ENCODE data around the gene KCNG2. TPM values are rescaled to one million over a fixed set of nuclear protein-coding genes. Genes with fewer than 3 reads are reported as not detected.

The KCNG2 gene
- polyA plus RNA-seq, 4 donors = 0.14 to 0.40 (median 0.28) TPM

DNA sequence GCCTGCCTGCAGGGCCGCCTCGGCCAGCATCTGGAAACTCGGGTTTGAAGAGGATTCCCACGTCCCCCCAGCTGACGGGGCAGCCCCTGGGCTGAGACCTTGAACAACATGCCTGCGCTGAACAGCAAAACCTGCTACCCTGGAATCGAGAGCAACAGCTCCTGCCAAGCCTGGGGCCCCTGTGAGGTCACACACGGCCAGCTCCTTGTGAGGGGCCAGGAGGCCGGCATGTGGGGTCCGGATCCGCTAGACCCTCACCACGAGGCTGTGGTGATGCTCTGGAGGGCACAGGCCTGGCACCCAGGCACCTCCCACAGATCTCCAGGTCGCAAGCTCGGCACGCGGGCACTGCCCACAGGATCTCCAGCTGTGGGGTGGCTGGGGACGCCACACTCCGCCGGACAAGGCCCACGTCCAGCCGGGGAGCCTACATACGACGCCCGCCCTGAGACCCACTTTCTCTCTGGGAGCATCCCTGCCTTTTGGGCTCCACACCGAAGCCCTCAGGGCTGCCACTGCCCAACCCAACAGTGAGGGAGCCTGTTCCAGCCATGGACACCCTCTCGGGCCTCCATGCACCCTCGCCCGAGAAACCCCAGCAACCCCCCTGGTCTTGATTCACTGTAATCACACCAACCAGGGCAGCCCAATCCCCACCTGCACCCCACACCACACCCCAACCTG lies 119.6 kb downstream of the KCNG2 start:
- no peak for DNase-seq (ENCODE audit: low read depth in 4 of 4, low spot score in 3 of 4)

DNA sequence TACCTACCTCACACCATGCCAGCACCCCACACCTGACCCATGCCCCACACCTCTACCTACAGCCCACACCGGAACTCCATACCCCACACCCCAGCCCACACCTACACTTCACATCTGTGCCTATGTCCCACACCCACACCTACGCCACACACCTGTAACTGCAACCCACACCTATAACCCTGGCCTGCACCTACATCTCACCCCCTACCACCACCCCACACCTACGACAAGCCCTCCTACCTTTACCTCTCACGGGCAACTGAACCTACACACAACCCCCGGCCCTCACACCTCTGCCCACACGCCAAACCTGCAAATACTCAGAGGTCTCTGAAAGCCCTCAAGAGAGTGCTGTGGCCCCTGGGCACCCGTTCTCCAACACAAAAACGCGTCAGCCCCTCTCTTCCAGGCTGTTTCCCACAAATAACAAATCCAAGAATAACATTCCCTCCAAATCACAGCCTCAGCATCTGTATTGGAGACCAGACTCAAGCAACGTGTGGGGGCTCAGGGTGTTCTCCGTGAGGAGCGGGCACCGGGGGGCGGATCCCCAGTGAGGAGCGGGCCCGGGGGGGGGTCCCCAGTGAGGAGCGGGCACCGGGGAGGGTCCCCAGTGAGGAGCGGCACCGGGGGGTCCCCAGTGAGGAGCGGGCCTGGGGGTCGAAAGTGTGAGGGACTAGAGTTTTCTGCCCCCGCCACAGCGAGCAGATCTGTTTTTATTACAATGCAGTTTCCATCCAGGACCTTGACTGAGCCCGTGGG lies 120.3 kb downstream of the KCNG2 start:
- no peak for DNase-seq (ENCODE audit: low read depth in 4 of 4, low spot score in 3 of 4)

DNA sequence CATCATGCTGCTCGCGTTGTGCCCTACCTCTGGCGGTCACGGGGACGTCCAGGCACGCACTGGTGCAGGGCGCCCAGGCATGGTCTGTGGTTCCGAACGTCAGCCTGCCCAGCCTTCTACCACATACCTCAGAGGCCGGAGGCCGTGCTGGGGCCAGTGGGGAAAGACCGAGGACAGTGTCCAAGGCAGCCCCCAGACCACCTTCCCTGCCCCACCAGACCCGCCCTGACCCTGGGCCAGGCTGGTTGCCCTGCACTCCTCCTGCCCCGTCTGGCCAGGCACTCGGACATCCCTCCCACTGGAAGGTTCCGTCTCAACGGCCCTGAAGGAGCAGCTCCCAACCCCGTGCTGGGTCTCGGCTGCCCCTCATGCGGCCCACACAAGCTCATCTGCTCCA lies 120.9 kb downstream of the KCNG2 start:
- no peak for DNase-seq (ENCODE audit: low read depth in 4 of 4, low spot score in 3 of 4)

- DNase-seq (ENCODE audit: low read depth in 4 of 4, low spot score in 3 of 4) = no peak
Measured at GRCh38 chr18:79919089-79919488, 121.4 kb downstream of the KCNG2 start.

DNA sequence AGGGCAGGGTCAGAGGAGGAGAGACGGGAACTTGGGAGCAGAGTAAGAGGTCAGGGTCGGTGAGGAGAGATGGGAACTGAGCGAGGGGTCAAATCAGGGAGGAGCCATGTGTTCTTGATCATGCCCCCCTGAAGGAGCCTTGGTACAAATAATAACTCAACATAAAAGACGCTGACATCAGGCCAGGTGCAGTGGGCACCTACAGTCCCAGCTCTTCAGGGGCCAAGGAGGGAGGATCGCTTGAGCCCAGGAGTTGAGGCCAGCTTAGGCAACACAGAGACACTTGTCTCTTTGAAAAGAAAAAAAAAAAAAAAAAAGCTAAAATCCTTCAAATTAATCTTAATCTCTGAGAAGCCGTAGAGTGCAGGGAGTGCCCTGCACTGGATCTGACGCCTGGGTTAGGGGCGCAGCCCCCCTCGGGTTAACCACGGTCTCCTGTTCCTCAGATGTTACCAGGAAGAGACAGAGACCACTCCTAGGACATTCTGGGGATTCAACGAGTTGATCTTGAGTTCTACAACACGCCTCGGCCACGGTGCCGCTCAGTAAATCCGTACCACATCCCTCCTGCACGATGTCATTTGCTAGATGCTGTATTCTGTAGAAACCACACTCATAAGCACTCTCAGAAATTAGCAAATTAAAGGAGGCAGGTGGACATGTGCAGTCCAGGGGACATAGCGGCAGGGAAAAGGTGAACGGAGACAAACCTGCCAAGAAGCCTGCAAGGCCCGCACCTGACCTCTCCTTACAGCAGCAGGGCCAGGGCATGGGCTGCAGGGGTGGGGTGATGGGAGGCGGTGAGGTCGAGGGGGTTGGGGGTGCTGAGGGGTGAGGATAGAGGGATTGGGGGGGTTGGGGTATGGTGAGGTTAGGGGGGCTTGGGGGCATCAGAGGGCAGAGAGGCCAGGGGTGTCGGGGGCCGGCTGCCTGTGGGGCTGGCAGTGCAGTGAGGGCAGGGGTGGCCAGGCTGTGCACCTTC lies 124.5 kb downstream of the KCNG2 start:
- DNase-seq (ENCODE audit: low read depth in 4 of 4, low spot score in 3 of 4) = no peak

- no peak for DNase-seq (ENCODE audit: low read depth in 4 of 4, low spot score in 3 of 4)
Measured at GRCh38 chr18:79922971-79923411, 125.3 kb downstream of the KCNG2 start.

- no peak for DNase-seq (ENCODE audit: low read depth in 4 of 4, low spot score in 3 of 4)
Measured at GRCh38 chr18:79923896-79924585, 126.3 kb downstream of the KCNG2 start.

- DNase-seq (ENCODE audit: low read depth in 4 of 4, low spot score in 3 of 4) = no peak
Measured at GRCh38 chr18:79924814-79925731, 127.3 kb downstream of the KCNG2 start.

GRCh38 chr18:79926306-79926705 lies 128.6 kb downstream of the KCNG2 start:
- no peak for DNase-seq (ENCODE audit: low read depth in 4 of 4, low spot score in 3 of 4)

GRCh38 chr18:79926715-79927606 lies 129.2 kb downstream of the KCNG2 start:
- no peak for DNase-seq (ENCODE audit: low read depth in 4 of 4, low spot score in 3 of 4)

GRCh38 chr18:79927607-79928562 lies 130.1 kb downstream of the KCNG2 start:
- DNase-seq (ENCODE audit: low read depth in 4 of 4, low spot score in 3 of 4) = no peak

GRCh38 chr18:79928563-79928960 lies 130.8 kb downstream of the KCNG2 start:
- no peak for DNase-seq (ENCODE audit: low read depth in 4 of 4, low spot score in 3 of 4)

- DNase-seq (ENCODE audit: low read depth in 4 of 4, low spot score in 3 of 4) = no peak
Measured at GRCh38 chr18:79930020-79930642, 132.4 kb downstream of the KCNG2 start.

GRCh38 chr18:79931475-79931874 lies 133.7 kb downstream of the KCNG2 start:
- DNase-seq (ENCODE audit: low read depth in 4 of 4, low spot score in 3 of 4) = no peak

DNA sequence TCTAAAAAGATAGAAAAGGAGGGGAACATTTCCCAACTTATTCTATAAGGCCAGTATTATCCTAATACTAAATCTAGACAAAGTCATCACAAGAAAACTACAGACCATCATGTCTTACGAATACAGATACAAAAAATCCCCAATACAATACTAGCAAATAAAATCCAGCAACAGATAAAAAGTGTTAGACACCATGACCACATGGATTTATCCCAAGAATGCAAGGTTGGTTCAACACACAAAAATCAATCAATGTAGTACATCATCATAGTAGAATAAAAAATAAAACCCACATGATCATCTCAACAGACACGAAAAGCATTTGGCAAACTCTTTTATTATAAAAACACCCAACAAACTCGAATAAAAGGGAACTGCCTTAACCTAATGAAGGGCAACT lies 135.2 kb downstream of the KCNG2 start:
- no peak for DNase-seq (ENCODE audit: low read depth in 4 of 4, low spot score in 3 of 4)

GRCh38 chr18:79933765-79934164 lies 136.0 kb downstream of the KCNG2 start:
- no peak for DNase-seq (ENCODE audit: low read depth in 4 of 4, low spot score in 3 of 4)

Data from left renal pelvis (tissue), 4 donors.